NCI-H345 treated with DMSO at 0.1 percent for 48 hours (cell line): ENCODE measurements around the gene RHOV.
A peak's percentile ranks its signal among the peaks of the same experiment; 100 is the strongest.
"Not testable (repeated sequence)": the region's sequence is repeated elsewhere in the genome, so short reads cannot be mapped to it uniquely, and the experiment has no call there.

Experiments
- DNase-seq: peaks from one replicate; lab custom pipeline; 2025; ENCODE audit not compliant: unreplicated experiment; lab: John Stamatoyannopoulos, UW

The RHOV gene

GRCh38 chr15:40875991-40876730 lies 2.1 kb upstream of the RHOV start:
- DNase-seq: no peak

GRCh38 chr15:40872791-40873693 lies 992 bp downstream of the RHOV start:
- no peak for DNase-seq

GRCh38 chr15:40871749-40872617 lies 2.1 kb downstream of the RHOV start:
- DNase-seq: no peak

- no peak for DNase-seq
These were observed 3.3 kb downstream of the RHOV start for GRCh38 chr15:40870716-40871115.

- no peak for DNase-seq
These were observed 4.3 kb downstream of the RHOV start for GRCh38 chr15:40869686-40870085.

GRCh38 chr15:40867199-40867598 lies 6.8 kb downstream of the RHOV start:
- DNase-seq: no peak

GRCh38 chr15:40863660-40864270 lies 10.3 kb downstream of the RHOV start:
- DNase-seq: no peak

GRCh38 chr15:40861147-40861546 lies 12.9 kb downstream of the RHOV start:
- not testable (repeated sequence) for DNase-seq

- peak; percentile 35 for DNase-seq
These were observed 14.7 kb downstream of the RHOV start for GRCh38 chr15:40859206-40859851.

GRCh38 chr15:40858706-40859105 lies 15.3 kb downstream of the RHOV start:
- no peak for DNase-seq

- no peak for DNase-seq
These were observed 16.3 kb downstream of the RHOV start for GRCh38 chr15:40857601-40858341.

- no peak for DNase-seq
These were observed 17.3 kb downstream of the RHOV start for GRCh38 chr15:40856746-40857145.

GRCh38 chr15:40855706-40856234 lies 18.3 kb downstream of the RHOV start:
- no peak for DNase-seq

- DNase-seq: no peak
These were observed 19.9 kb downstream of the RHOV start for GRCh38 chr15:40854161-40854560.

GRCh38 chr15:40853241-40853890 lies 20.7 kb downstream of the RHOV start:
- DNase-seq: no peak

- no peak for DNase-seq
These were observed 21.5 kb downstream of the RHOV start for GRCh38 chr15:40852529-40852928.

GRCh38 chr15:40850576-40851112 lies 23.4 kb downstream of the RHOV start:
- DNase-seq: no peak

- DNase-seq: no peak
These were observed 26.6 kb downstream of the RHOV start for GRCh38 chr15:40847223-40847961.
